Retinal pigment epithelial cell (primary cell): ENCODE results near the gene TMCC1.
"Not testable (repeated sequence)": the region's sequence is repeated elsewhere in the genome, so short reads cannot be mapped to it uniquely, and the experiment has no call there.

ENCODE experiments used
- DNase-seq: peaks from one replicate; pipeline ENCODE4 v3.0.0-alpha.2; 2010; ENCODE audit warnings: low read depth
- H3K4me3 ChIP-seq: 2 replicates; pipeline ENCODE4 v1.5.1; 2011; ENCODE audit warnings: mild to moderate bottlenecking, low read length, control low read depth, moderate library complexity
- CTCF ChIP-seq: conservative IDR thresholded peaks from 2 replicates; pipeline ENCODE4 v1.5.1; 2011; ENCODE audit warnings: low read depth, low read length, control low read depth, inconsistent platforms

Gene TMCC1

GRCh38 chr3:129654131-129654530 is 239.4 kb downstream of the TMCC1 start:
- no peak overlapping the region for H3K4me3 ChIP-seq
- no peak for DNase-seq
- TF ChIP-seq CTCF, result no peak

- no peak for TF ChIP-seq CTCF
- H3K4me3 ChIP-seq, result no peak overlapping the region
- no peak for DNase-seq
Measured at GRCh38 chr3:129653019-129653418, 240.5 kb downstream of the TMCC1 start.

GRCh38 chr3:129651435-129652202 is 241.9 kb downstream of the TMCC1 start:
- peak; percentile 61 for DNase-seq
- no peak for TF ChIP-seq CTCF
- H3K4me3 ChIP-seq, result no peak overlapping the region

GRCh38 chr3:129650256-129650872 is 243.1 kb downstream of the TMCC1 start:
- TF ChIP-seq CTCF, result peak; percentile 74
- H3K4me3 ChIP-seq, result no peak overlapping the region
- DNase-seq, result no peak

- TF ChIP-seq CTCF, result no peak
- no peak overlapping the region for H3K4me3 ChIP-seq
Measured at GRCh38 chr3:129648391-129648790, 245.1 kb downstream of the TMCC1 start.

GRCh38 chr3:129645286-129645685 is 248.2 kb downstream of the TMCC1 start:
- DNase-seq, result no peak
- no peak for TF ChIP-seq CTCF
- no peak overlapping the region for H3K4me3 ChIP-seq

More at GRCh38 chr3:129648391-129648790, 245.1 kb downstream of the TMCC1 start:
- DNase-seq, result no peak

- no peak for DNase-seq
- no peak overlapping the region for H3K4me3 ChIP-seq
- TF ChIP-seq CTCF, result no peak
Measured at GRCh38 chr3:129644836-129645235, 248.7 kb downstream of the TMCC1 start.

- H3K4me3 ChIP-seq, DNase-seq: not testable (repeated sequence)
Measured at GRCh38 chr3:129641567-129642260, 251.8 kb downstream of the TMCC1 start.

GRCh38 chr3:129640985-129641384 is 252.5 kb downstream of the TMCC1 start:
- not testable (repeated sequence) for DNase-seq

More at GRCh38 chr3:129640985-129641384, 252.5 kb downstream of the TMCC1 start:
- not testable (repeated sequence) for H3K4me3 ChIP-seq
